NB4 (cell line): ENCODE measurements around the gene HRCT1.

Experiments used
- CTCF ChIP-seq: IDR thresholded peaks from one replicate; pipeline ENCODE4 v1.5.1; 2012; ENCODE audit warnings: low read depth, low read length
- MYC ChIP-seq: IDR thresholded peaks from 2 replicates; pipeline ENCODE4 v1.6.1; 2011; ENCODE audit warnings: low read depth, low read length

- no peak for TF ChIP-seq CTCF
- no peak for TF ChIP-seq MYC
These were observed 33.8 kb downstream of the HRCT1 start for GRCh38 chr9:35939679-35940250.
